ENCODE measurements around the gene ALDOA.

DNA sequence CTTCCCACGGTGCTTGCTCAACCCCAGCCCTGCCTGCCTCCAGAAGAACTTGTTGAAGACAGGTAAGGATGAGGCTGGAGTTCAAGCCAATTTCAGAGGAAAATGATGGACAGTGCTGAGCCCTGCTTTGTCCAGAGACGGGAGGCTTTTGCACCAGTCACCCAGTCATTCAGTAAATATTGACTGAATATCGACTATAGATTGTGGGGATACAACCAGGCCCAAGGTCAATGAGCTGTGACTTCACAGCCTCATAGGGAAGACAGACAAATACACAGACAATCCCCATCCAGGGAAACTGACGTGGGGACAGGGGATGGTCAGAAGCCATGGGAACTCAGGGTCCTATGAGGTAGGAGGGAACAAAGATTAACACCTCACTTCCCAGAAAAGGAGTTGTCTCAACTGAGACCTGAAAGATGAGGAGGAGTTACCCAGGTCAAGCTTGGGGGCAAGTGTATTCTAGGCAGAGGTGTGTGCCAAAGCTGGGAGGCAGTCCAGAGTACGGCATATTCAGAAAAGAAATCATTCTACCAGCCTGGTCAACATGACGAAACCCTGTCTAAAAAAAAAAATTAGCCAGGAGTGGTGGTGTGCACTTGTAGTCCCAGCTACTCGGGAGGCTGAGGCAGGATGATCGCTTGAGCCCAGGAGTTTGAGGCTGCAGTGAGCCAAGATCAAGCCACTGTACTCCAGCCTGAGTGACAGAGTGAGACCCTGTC lies 48.8 kb upstream of the ALDOA start:
- no peak for TF ChIP-seq CTCF (IDR thresholded peaks at IDR 0.05)
- no peak for TF ChIP-seq POLR2A (IDR thresholded peaks at IDR 0.05)
